GM19025 (cell line): ENCODE measurements around the gene SIGLEC8.
"Not testable (repeated sequence)": the region's sequence is repeated elsewhere in the genome, so short reads cannot be mapped to it uniquely, and the experiment has no call there.

ENCODE experiments used
- ATAC-seq: cut with Tn5 transposase; IDR thresholded peaks from one replicate; pipeline ENCODE4 v1.9.1; 2021; ENCODE audit warnings: mild to moderate bottlenecking, low read depth, moderate library complexity; ENCODE audit not compliant: unreplicated experiment

Gene SIGLEC8

DNA sequence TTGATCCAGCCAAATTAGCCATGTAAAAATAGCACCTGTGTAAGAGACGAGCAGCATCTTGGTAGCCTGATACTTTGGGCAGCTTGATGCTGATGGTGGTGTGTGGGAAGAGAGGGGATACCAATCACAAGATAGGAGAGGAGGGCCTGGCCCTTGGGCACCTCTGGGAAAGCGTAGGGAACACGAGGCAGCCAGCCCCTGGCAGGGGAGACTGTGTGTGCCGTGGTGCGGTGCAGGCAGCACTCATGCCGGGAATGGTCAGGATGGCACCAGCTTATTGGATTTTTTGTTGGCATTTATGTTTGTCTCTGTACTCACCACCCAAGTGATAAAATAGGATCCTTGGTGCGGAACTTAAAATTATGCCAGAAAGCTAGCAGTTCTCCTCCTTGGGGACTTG lies 10.2 kb downstream of the SIGLEC8 start:
- no peak for ATAC-seq

DNA sequence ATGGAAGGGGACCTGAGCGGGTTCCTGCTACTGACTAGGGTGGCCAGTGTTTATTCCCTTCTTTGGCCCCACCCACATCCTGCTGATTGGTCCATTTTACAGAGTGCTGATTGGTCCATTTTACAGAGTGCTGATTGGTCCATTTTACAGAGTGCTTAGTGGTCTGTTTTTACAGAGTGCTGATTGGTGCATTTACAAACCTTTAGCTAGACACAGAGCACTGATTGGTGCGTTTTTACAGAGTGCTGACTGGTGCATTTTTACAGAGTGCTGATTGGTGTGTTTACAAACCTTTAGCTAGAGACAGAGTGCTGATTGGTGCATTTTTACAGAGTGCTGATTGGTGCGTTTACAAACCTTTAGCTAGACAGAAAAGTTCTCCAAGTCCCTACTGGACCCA lies 10.7 kb downstream of the SIGLEC8 start:
- ATAC-seq = not testable (repeated sequence)

DNA sequence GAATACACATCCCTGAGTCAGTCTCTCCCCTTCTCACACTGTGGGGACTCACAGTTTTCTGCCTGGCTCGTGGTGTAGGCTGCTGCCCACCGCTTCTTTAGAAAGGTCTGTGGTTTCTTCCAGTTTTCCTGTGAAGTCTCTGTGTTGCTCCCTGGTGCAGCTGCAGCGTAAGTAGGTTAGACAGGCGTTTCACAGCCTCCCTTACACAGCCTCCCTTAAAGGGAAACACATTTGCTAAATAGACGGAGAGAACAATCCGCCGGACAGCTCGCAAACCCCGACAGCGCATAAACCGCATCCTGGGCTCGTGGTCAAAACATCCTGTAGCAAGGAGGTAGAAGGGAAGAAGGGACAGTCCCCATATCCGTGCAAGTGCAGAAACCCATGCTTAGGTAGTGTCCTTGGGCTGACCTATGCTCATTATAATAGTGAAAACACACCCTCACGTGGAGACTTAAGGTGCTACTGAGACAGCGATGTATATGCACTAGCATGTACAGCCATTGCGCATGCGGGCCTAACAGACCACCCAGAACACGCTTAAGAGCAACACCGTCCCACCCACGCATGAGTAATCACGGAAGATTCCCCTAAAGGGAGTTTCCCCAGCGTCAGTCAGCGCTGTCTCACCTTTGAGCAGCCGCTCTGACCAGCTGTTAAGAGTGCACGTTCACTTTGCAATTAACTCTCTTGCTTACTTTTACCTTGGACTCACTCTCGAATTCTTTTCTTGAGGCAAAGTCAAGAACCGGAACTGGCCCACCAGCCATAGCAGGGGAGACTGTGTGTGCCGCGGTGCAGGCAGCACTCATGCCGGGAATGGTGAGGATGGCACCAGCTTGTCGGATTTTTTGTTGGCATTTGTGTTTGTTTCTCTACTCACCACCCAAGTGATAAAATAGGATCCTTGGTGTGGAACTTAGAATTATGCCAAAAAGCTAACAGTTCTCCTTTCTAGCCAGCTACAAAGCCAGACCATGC lies 16.6 kb downstream of the SIGLEC8 start:
- ATAC-seq = peak; percentile 92

DNA sequence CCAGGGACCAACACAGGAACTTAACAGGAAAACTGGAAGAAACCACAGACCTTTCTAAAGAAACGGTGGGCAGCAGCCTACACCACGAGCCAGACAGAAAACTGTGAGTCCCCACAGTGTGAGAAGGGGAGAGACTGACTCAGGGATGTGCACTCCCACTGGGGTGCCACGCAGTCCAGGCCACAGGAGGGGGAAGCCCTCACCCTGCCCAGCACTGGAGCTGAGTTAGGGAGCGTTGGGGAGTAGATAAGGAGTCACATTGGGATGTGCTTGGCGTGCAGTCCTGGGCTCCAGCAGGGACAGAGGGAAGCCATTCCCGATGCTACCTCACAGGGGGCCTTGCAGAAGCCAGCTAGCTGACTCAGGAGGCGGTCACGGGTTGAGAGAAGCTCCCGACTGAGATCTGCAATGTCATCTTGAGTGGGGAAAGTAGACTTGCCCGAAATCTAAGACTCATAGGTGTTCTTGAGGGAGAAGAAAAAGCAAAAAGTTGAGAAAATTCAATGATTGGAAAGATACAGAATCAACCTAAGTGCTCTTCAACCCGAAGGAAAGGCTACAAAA lies 17.3 kb downstream of the SIGLEC8 start:
- ATAC-seq = no peak

DNA sequence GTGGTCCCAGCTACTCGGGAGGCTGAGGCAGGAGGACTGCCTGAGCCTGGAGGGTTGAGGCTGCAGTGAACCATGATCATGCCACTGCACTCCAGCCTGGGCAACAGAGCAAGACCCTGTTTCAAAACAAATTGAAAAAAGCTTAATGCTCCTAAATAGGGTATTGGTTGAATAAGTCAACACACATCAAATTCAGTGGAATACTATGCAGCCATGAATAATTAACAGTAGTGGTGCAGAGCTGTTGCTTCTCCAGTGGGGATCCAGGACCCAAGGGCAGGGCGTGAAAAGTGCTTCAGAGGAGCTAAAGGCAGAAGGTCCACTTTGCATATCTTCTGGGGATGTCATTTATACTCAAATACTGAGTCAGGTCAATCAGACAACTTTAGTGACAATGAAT lies 18.2 kb downstream of the SIGLEC8 start:
- ATAC-seq = no peak

DNA sequence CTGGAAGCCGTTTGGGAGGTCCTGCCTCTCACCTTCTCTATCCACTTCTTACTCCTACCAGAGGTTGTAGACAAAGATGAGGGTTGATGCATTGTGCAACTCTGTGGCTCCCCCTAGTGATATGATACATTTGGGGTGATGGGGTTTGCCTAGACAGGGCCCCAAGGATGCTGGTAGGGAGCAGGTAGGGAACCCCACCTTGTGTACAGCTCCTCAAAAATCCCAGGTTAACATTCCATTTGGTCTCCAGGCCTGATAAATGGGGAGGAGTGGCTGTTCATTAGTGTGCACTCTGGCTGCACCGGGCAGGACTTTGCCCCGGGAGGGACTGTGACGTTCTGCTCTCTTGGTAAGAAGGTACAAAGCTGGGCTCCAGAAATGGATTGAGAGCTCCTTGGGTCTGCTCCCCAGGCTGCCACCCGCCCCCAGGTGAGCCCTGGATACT lies 19.2 kb downstream of the SIGLEC8 start:
- no peak for ATAC-seq

DNA sequence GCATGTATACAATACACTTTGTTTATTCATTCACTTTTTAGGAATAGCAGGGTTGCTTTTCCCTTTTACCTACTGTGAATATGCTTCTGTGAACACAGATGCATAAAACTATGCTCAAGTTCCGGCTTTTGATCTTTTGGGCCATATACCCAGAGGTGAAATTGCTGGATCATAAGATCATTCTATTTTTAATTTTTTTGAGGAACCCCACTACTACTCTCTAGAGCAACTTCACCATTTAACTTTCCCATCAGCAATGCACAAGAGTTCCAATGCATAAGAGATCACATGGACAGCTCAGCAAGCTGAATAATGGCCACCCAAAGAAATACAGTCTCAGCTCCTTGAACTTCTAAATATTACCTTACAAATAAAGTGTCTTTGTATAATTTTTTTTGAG lies 23.8 kb downstream of the SIGLEC8 start:
- ATAC-seq = no peak

DNA sequence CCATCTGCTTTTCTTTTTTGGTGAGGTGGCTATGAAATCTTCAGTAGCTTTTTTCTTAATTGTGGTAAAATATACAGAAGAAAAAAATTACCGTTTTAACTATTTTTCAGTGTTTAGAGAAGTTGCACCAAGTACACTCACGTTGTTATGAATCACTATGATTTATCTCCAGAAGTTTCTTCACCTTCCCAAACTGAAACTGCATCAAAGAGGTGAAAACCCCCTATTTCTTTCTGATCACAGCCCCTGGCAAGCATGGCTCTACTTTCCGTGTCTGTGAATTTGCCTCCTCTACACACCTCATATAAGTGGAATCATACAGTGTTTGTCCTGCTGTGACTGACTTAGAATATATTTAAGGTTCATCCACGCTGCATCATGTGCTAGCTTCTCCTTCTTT lies 25.2 kb downstream of the SIGLEC8 start:
- no peak for ATAC-seq

DNA sequence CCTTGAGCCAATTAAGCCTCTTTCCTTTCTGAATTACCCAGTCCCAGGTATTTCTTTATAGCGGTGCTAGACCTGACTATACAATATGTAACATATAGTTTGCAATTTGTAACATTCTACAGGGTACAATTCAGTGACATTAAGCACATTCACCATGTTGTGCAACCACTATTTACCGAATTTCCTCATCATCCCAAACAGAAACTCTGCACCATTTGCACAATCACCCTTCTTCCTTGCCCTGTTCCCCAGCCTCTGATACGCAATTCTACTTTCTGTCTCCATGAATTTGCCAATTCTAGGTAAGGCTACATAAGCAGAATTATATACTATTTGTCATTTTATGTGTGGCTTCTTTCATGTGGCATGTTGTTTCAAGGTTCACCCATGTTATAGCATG lies 27.1 kb downstream of the SIGLEC8 start:
- ATAC-seq = no peak

DNA sequence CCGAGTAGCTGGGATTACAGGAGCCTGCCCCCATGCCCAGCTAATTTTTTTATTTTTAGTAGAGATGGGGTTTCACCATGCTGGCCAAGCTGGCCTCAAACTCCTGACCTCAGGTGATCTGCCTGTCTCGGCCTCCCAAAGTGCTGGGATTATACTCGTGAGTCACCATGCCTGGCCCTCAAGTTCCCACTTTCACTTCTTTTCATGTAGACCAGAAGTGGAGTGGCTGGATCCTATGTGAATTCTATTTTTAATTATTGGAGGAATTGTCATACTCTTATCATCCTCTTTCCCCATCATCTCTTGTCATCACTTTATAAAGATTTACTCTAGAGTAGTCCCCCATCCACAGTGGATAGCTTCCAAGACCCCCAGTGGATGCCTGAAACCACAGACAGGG lies 28.0 kb downstream of the SIGLEC8 start:
- ATAC-seq = no peak

DNA sequence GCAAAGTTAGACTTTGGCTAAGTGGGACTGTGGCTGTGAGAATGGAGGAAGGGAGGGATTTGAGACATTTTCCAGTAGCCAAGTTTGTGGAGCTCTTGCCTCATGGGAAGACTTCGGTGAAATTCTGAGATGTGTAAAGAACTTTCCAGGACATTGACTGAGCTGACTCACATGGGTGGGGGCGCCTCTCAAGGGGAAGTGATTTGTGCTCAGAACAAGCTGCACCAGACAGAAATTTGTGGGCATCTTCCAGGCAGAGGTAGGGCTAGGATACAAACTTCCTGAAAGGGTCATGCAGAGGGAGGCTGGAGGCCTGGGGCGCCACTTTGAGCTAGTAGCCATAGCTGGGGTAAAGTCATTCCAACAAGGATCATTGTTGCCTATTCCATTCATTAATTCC lies 31.1 kb downstream of the SIGLEC8 start:
- no peak for ATAC-seq

DNA sequence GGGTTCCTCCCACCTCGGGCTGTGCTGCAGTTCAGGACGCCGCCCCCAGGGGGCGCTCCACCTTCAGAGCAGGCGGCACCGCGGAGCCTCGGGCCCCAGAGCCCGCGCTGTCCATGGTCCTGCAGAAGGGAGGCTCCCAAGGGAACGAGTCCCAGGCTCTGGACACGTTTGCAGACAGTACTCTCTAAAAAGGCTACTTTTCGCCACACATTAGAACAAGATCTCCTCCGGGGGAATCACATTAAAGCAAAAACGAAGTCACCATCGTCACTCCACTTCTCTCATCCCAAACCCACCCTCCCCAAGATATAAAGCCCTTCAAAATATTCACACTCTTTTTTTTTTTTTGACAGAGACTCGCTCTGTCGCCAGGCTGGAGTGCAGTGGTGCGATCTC lies 36.2 kb downstream of the SIGLEC8 start:
- ATAC-seq = no peak

DNA sequence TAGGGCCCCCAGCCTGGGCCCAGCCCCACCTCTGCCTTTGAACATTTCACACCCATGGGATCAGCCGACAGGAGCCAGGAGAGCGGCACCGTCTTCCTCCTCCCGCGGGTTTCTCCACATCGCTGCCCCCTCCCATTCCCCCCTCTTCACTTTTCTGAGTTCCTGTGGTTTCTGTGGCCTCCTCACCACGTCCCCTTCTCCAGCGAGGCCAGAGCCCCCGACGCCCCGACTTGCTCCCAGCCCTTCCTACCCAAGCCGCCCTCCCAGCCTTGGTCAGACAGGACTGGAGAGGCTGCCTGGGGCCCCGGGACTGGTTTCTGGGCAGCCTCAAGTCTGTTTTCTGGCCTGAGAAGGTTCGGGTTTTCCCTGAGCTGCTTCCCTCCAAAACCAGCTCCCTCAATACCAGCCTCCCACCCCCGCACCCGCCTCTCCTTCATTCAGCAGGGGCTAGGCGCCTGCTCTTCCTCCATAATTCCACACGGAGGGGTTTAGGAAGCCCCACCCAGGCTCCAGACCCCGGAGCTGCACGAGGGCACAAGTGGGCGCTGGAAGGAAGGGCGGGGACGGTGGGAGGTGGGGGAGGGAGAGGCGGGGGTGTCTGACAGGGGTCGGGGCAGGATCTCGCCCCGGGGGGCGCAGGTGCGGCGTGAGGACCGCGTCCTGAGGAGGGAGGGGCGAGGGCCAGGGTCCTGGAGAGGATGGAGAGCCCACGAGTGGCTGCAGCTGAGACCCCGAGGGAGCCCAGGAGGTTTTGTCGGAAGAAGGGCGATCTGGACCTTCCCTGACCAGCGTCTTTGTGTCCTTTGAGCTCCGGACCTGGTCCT lies 36.8 kb downstream of the SIGLEC8 start:
- no peak for ATAC-seq

DNA sequence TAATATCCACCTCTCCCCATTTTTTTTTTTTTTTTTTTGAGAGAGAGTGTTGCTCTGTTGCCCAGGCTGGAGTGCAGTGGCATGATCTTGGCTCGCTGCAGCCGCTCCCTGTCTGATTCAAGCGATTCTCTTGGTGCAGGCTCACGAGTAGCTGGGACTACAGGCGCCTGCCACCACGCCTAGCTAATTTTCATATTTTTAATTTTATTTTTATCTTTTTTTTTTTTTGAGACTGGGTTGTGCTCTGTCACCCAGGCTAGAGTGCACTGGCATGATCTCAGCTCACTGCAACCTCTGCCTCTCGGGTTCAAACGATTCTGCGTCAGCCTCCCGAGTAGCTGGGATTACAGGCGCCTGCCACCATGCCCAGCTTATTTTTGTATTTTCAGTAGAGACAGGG lies 37.7 kb downstream of the SIGLEC8 start:
- not testable (repeated sequence) for ATAC-seq

DNA sequence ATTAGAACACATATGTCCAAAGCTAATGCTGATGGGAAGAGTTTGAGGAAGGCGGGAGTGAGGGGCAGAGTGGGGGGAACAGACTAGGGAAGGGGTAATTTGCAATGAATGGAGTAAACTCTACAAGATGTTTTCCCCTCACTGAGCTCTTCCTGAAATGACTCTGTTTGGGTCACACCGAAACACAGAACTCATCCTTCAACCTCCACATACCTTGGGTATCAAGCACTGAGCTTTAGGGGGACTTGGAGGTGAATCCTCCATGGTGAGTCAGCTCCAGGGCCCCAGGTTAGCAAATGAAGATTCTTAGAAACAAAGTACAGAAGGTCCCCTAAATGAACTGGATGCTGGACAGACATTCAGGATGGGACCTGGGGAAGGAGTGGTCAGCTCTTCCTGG lies 39.5 kb downstream of the SIGLEC8 start:
- no peak for ATAC-seq

DNA sequence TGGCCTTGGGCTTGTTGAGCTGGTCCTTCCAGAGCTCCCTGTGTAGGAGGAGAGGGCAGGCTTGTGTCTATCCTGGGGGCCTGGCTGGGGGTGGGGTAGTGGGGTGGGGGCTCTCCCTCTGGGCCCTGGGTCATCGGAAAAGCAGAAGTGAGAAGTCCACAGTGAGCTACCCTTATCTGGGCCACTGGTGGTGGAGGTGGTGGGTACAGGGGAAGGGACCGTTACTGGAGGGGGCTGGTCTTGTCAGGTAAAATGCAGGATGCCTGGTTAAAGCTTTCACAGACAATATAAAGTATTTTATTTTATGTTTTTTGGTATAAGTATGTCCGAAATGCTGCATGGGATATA lies 40.5 kb downstream of the SIGLEC8 start:
- no peak for ATAC-seq

DNA sequence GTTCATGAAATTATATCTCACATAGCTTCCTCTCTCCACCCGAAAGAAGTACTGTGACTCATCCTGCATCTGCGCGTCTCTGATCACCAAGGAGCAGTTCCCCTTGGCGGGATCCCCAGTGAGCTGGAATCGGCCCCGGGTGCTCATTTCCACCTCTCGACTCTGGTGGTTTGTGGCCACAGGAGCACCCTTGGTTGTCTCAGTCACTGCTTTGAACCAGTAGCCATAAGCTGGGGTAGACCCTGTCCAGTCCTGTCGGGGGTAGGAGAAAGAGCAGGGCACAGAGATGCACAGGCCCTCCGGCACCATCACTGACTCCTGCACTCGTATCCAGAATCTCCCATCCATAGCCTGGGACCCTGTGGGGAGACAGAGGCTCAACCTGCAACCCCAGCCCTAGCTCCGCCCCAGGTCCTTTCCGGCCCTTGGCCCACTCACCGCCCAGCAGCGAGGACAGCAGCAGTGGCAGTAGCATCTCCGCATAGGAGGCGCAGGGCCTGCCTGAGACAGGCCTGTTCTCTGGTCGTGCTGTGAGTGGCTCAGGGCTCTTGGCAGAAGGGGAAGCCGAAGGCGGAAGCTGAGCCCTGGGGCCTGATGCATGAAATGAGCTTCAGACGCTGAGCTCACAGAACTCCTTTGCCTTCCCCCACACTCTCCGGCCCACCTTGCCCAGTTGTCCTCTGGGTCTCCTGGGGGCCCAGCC lies 41.0 kb downstream of the SIGLEC8 start, which contains the start of gene SIGLEC10:
SIGLEC10 (minus strand) TSS at position 536 of the 703 bp plus-strand sequence; CDS start at position 475, 61 bp downstream.
- no peak for ATAC-seq

DNA sequence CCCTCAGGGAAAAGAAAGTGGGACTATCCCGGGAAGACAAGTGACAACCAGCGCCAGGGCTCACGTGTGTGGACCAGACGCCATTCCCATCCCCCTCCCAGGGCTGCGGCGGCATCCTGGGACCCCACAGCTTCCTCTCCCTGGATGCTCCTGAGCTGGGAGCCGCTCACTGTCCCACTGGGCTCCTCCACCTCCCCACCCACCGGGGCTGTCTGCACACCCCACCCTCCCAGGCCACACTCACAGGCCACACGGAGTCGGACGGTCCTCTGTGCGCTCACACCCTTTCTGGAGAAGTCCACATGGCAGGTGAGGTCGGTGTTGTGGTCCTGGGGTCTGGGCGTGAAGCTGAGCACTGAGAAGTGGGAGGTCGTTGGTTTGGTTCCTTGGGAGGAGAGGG lies 41.8 kb downstream of the SIGLEC8 start:
- not testable (repeated sequence) for ATAC-seq

DNA sequence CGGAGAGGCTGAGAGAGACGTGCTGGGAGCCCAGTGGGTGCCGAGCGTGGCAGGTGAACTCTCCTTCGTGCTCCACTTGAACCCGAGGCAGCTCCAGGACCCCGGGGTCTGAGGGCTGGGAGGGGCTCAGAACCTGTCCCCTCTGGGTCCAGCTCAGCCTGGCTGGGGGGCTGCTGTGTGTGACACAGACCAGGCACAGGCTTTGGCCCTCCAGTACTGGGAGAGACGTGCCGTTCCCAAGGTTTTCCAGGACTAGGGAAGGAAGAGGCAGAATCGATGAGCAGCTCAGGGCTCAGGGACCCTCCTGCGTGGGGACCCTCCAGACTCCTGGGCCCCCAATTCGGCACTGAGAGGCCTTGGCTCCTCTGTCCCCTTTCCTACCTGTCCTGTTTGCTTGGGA lies 43.1 kb downstream of the SIGLEC8 start:
- ATAC-seq = no peak

DNA sequence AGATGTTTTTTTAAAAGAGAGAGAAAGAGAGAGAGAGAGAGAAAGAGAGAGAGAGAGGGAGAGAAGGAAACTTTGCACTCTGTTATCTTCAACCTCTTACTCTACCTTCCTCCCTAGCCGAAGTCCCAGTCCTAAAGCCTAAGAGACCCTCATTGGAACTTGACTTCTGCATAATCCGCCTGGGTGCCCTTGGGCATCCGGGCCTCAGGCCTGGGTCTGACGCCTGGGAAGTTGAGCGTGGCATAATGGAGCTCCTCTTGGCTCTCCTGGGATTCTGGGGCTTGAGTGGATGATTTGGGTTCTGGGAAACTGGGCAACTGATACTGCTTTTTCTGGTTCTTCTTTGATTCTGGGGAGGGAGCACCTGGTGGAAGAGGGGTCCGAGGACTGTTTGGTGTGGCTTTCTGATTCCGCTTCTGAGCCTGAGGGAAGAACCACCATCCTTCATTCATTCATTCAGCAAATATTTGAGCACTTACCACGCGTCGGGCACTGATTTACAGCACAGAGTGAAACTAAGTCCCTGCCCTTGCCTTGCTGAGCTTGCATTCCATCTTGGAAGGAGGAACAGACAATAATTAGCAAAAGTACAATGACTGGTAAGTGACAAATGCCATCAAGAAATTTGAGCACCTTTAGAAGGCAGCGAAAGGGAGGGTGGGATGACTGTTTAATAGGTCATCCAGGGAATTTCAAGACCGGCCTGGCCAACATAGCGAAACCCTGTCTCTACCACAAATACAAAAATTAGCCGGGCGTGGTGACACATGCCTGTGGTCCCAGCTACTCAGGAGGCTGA lies 47.1 kb downstream of the SIGLEC8 start:
- no peak for ATAC-seq
